Measurements from ENCODE around the gene DHRS3.

DNA sequence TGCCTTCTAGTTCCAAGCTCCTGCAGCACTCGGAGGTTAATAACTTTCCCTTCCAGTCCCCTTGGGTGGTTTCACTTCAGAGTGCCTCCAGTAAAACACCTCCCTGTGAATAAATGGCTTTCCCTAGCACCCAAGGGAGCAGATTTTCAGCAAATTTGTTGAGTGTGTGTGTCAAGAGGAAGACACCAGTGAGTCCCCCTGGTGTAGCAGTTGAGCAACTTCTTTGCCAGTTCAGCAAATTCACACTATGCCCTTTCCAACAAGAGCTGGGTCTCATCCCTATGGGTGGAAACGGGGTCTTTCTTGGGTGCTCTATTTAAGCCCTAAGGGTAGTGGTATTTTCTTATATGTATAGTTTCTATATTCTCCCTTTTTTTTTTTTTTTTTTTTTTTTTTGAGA is 25.1 kb upstream of the DHRS3 start:
- TF ChIP-seq CTCF (IDR thresholded peaks at IDR 0.05; ENCODE audit: insufficient read depth, low read length, poor library complexity, severe bottlenecking), result no peak
- no peak for TF ChIP-seq EZH2phosphoT487 (conservative IDR thresholded peaks at IDR 0.05; ENCODE audit: low read length)
